C4-2B (cell line): ENCODE measurements around the gene CBARP.

Experiments
- CTCF ChIP-seq: fragments of 450-650 bp; conservative IDR thresholded peaks from 2 replicates; pipeline ENCODE4 v1.5.1; 2017; ENCODE audit warnings: mild to moderate bottlenecking
- ZFX ChIP-seq: fragments of 450-650 bp; IDR thresholded peaks from 2 replicates; pipeline ENCODE4 v1.6.1; 2017

DNA sequence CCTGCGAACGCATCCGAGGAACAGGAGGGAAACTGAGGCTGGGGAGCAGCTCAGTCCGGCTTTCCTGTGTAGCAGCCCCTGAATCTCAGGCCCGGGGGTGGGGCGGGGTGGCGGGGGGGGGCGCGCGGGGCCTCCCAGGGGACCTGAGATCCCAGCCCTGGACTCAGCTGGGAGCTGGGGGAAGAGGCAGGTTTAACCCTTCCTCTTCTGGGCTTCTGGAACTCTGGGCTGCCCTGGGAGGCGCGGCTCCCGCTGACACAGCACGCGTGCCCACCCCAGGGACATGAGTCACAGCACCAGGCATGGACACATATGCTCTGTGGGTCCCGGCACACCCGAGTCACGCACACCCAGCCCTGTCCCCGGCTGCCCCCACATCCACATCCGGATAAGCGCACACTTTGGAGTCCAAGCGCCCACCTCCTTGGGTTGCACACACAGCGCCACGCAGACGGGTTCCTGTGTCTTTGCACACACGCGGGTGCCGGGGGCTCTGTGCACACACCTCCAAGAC is 27.9 kb upstream of the CBARP start:
- TF ChIP-seq CTCF (no peak), ZFX (no peak)
